Central memory CD8-positive, alpha-beta T cell (primary cell): ENCODE measurements around the gene VIM.
A peak's percentile ranks its signal among the peaks of the same experiment; 100 is the strongest.

Experiments
- ATAC-seq: fragments of 150-1000 bp; cut with Tn5 transposase; replicated peaks from 2 replicates; pipeline ENCODE4 v1.10.0; 2022; ENCODE audit warnings: mild to moderate bottlenecking, moderate FRiP score, moderate number of reproducible peaks; ENCODE audit not compliant: poor library complexity, severe bottlenecking; ENCODE audit errors: extremely low read depth
- DNase-seq, 2 donors: peaks; one replicate each; pipeline ENCODE4 v3.0.0; 2021; ENCODE audit warnings: low spot score in 2 of 2
- H3K27ac Mint-ChIP-seq: one replicate; pipeline ENCODE4 v1.8.0; 2022; ENCODE audit warnings: low read depth, mild to moderate bottlenecking, moderate library complexity, mixed read lengths
- H3K27me3 Mint-ChIP-seq: one replicate; pipeline ENCODE4 v1.8.0; 2022; ENCODE audit warnings: mixed read lengths
- H3K36me3 Mint-ChIP-seq: one replicate; pipeline ENCODE4 v1.8.0; 2022; ENCODE audit warnings: mild to moderate bottlenecking, moderate library complexity, mixed read lengths; ENCODE audit not compliant: insufficient read depth
- H3K4me1 Mint-ChIP-seq: one replicate; pipeline ENCODE4 v1.8.0; 2022; ENCODE audit warnings: mixed read lengths
- H3K4me3 Mint-ChIP-seq: one replicate; pipeline ENCODE4 v1.8.0; 2022; ENCODE audit warnings: mild to moderate bottlenecking, moderate library complexity, mixed read lengths
- H3K9me3 Mint-ChIP-seq: one replicate; pipeline ENCODE4 v1.8.0; 2022; ENCODE audit warnings: mixed read lengths

Gene VIM

DNA sequence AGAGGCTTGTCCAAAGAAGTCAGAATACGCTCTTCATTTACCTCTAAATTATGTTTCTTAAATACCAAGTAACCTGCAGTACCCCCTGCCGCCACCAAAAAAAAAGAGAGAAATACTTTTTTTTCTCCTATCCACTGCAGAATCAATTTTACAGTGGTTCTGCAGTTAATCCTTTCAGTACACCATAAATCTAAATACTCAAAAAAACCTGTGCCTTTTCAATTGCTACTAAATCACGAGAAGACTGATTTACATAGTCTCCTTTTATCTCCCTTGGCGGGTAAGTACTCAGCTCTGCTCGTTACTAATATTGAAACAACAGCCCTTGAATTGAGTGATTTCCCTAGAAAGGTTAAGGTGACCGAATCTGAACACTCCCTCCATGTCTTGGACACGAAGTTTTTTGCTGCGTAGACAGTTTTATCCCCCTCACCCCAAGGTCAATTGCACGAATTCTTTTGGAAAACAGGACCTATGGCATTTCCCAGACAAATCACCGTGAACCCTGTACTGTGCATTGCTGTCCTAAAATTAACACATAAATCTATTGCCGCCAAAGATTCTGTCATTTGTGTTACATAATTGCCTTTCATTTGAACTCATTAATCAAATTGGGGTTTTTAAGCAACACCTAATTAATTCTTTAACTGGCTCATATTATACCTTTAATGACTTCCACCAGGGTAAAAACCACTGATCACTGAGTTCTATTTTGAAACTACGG lies 512 bp upstream of the VIM start:
- H3K4me3 Mint-ChIP-seq: peak overlapping the region; percentile 95
- H3K9me3 Mint-ChIP-seq: no peaks in the 10 kb centered on the region
- H3K36me3 Mint-ChIP-seq: peaks cover 59% of the 10 kb centered on the region
- no peaks in the 10 kb centered on the region for H3K27me3 Mint-ChIP-seq
- DNase-seq (no peak), ATAC-seq (no peak)
- peak overlapping the region; percentile 98 for H3K27ac Mint-ChIP-seq
- peaks cover 67% of the 10 kb centered on the region for H3K4me1 Mint-ChIP-seq

DNA sequence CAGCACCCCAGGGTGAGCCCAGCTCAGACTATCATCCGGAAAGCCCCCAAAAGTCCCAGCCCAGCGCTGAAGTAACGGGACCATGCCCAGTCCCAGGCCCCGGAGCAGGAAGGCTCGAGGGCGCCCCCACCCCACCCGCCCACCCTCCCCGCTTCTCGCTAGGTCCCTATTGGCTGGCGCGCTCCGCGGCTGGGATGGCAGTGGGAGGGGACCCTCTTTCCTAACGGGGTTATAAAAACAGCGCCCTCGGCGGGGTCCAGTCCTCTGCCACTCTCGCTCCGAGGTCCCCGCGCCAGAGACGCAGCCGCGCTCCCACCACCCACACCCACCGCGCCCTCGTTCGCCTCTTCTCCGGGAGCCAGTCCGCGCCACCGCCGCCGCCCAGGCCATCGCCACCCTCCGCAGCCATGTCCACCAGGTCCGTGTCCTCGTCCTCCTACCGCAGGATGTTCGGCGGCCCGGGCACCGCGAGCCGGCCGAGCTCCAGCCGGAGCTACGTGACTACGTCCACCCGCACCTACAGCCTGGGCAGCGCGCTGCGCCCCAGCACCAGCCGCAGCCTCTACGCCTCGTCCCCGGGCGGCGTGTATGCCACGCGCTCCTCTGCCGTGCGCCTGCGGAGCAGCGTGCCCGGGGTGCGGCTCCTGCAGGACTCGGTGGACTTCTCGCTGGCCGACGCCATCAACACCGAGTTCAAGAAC lies 1.1 kb downstream of the VIM start:
- Mint-ChIP-seq H3K9me3 (no peaks in the 10 kb centered on the region), H3K27me3 (no peaks in the 10 kb centered on the region), H3K27ac (peak overlapping the region; percentile 98), H3K4me1 (peaks cover 64% of the 10 kb centered on the region), H3K4me3 (peak overlapping the region; percentile 95), H3K36me3 (peaks cover 73% of the 10 kb centered on the region)
- ATAC-seq (peak; percentile 14), DNase-seq (peak; percentile 71 to 75)

DNA sequence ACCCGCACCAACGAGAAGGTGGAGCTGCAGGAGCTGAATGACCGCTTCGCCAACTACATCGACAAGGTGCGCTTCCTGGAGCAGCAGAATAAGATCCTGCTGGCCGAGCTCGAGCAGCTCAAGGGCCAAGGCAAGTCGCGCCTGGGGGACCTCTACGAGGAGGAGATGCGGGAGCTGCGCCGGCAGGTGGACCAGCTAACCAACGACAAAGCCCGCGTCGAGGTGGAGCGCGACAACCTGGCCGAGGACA lies 1.6 kb downstream of the VIM start:
- peak overlapping the region; percentile 95 for H3K4me3 Mint-ChIP-seq
- peaks cover 68% of the 10 kb centered on the region for H3K4me1 Mint-ChIP-seq
- peak overlapping the region; percentile 98 for H3K27ac Mint-ChIP-seq
- ATAC-seq: no peak
- peaks cover 76% of the 10 kb centered on the region for H3K36me3 Mint-ChIP-seq
- no peaks in the 10 kb centered on the region for H3K27me3 Mint-ChIP-seq
- no peaks in the 10 kb centered on the region for H3K9me3 Mint-ChIP-seq
- no peak for DNase-seq

DNA sequence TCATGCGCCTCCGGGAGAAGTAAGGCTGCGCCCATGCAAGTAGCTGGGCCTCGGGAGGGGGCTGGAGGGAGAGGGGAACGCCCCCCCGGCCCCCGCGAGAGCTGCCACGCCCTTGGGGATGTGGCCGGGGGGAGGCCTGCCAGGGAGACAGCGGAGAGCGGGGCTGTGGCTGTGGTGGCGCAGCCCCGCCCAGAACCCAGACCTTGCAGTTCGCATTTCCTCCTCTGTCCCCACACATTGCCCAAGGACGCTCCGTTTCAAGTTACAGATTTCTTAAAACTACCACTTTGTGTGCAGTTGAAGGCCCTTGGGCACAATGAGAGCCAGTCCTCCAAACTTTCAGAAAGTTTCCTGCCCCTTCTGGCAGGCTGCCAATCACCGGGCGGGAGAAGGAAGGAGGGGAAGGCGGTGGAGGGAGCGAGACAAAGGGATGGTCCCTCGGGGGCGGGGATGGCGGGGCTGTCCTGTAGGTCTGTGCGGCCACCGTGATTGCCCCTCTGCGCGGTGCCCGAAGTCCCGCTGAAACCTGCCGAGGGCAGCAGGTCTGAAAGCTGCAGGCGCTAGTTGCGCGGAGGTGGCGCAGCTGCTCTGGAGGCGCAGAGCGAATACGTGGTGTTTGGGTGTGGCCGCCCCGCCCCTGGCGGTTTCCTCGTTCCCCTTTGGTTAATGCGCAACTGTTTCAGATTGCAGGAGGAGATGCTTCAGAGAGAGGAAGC lies 2.1 kb downstream of the VIM start:
- Mint-ChIP-seq H3K36me3 (peaks cover 81% of the 10 kb centered on the region), H3K27ac (peak overlapping the region; percentile 98), H3K9me3 (no peaks in the 10 kb centered on the region), H3K27me3 (no peaks in the 10 kb centered on the region), H3K4me3 (peak overlapping the region; percentile 95), H3K4me1 (peaks cover 73% of the 10 kb centered on the region)
- DNase-seq (peak; percentile 85 to 93), ATAC-seq (peak; percentile 61)

- Mint-ChIP-seq H3K27me3 (no peaks in the 10 kb centered on the region), H3K9me3 (no peaks in the 10 kb centered on the region), H3K4me1 (peaks cover 79% of the 10 kb centered on the region), H3K27ac (peak overlapping the region; percentile 98), H3K4me3 (peak overlapping the region; percentile 95), H3K36me3 (peaks cover 96% of the 10 kb centered on the region)
- no peak for DNase-seq
- ATAC-seq: no peak
These were observed 3.7 kb downstream of the VIM start for GRCh38 chr10:17231788-17232187.

DNA sequence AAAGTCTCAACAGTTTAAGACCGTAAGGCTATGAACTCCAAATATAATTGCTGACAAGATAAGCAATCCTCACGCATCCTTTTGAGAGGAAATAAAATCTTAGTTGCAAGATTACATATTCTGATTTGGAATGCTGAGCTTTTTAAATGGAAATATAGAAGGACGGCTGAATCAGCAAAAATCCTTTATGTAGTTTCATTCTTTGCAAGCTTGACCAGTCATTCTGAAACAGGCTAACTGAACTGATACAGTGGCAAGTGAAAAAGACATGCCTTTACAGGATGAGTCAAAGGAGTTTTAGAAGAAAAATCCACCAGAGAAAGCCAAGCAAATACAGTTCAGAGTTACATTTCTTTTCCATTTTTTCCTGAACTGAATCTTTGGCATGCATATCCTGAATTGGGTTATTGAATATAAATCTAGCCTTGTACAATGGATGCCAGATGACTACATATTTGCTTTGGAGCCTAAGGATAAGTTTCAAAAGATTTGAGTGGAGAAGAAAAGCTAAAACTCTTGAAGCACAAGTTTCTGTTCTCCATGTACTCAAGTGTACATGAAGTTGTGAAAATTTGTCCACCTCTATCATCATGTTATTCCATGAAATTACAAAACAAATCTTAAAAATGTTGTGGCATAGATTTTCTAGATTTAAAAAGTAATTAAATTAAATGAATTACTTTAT lies 4.4 kb downstream of the VIM start:
- H3K27ac Mint-ChIP-seq: peak overlapping the region; percentile 98
- H3K9me3 Mint-ChIP-seq: no peaks in the 10 kb centered on the region
- peaks cover 97% of the 10 kb centered on the region for H3K36me3 Mint-ChIP-seq
- no peaks in the 10 kb centered on the region for H3K27me3 Mint-ChIP-seq
- no peak for DNase-seq
- H3K4me3 Mint-ChIP-seq: peak overlapping the region; percentile 95
- H3K4me1 Mint-ChIP-seq: peaks cover 74% of the 10 kb centered on the region
- no peak for ATAC-seq

- Mint-ChIP-seq H3K36me3 (peaks cover 95% of the 10 kb centered on the region), H3K9me3 (no peaks in the 10 kb centered on the region), H3K27me3 (no peaks in the 10 kb centered on the region), H3K4me1 (peaks cover 65% of the 10 kb centered on the region), H3K27ac (peak overlapping the region; percentile 89), H3K4me3 (no peak overlapping the region)
- ATAC-seq (no peak), DNase-seq (no peak)
These were observed 5.4 kb downstream of the VIM start for GRCh38 chr10:17233286-17233991.

DNA sequence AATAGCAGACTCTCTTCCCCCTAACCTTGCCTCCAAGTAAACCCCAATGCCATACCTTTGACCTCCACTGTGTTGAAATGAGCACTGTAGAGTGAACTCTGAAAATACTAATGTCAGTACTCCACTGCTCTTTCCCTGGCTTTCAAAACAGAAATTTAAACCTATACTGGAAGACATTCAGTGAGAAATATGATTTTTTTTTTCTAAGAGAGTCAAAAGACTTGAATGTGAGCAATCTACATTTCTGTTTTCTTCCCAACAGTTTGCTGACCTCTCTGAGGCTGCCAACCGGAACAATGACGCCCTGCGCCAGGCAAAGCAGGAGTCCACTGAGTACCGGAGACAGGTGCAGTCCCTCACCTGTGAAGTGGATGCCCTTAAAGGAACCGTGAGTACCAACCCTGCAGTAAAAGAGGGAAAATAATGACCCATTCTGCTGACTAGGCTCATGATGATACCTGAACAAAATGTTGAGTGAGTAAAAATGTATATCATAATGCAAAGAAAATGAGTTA lies 6.4 kb downstream of the VIM start:
- Mint-ChIP-seq H3K36me3 (peaks cover 93% of the 10 kb centered on the region), H3K9me3 (no peaks in the 10 kb centered on the region), H3K27ac (peak overlapping the region; percentile 89), H3K4me1 (peaks cover 54% of the 10 kb centered on the region), H3K4me3 (peak overlapping the region; percentile 62), H3K27me3 (no peaks in the 10 kb centered on the region)
- no peak for ATAC-seq
- DNase-seq: no peak

DNA sequence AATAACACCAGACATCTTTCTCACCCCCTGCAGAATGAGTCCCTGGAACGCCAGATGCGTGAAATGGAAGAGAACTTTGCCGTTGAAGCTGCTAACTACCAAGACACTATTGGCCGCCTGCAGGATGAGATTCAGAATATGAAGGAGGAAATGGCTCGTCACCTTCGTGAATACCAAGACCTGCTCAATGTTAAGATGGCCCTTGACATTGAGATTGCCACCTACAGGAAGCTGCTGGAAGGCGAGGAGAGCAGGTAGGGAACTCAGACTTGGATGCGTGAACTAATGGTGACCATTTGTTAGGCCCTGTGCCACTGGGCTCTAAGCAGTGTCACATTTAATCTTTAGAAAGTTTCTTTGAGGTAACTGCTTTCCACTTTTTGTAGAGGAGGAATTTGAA lies 7.1 kb downstream of the VIM start:
- DNase-seq: no peak
- peak overlapping the region; percentile 89 for H3K27ac Mint-ChIP-seq
- no peaks in the 10 kb centered on the region for H3K9me3 Mint-ChIP-seq
- peaks cover 48% of the 10 kb centered on the region for H3K4me1 Mint-ChIP-seq
- H3K27me3 Mint-ChIP-seq: no peaks in the 10 kb centered on the region
- peaks cover 91% of the 10 kb centered on the region for H3K36me3 Mint-ChIP-seq
- H3K4me3 Mint-ChIP-seq: no peak overlapping the region
- ATAC-seq: no peak

- Mint-ChIP-seq H3K27me3 (no peaks in the 10 kb centered on the region), H3K27ac (peak overlapping the region; percentile 89), H3K36me3 (peaks cover 76% of the 10 kb centered on the region), H3K9me3 (no peaks in the 10 kb centered on the region), H3K4me1 (peaks cover 34% of the 10 kb centered on the region), H3K4me3 (peak overlapping the region; percentile 23)
- no peak for ATAC-seq
- no peak for DNase-seq
These were observed 8.6 kb downstream of the VIM start for GRCh38 chr10:17236468-17237148.

DNA sequence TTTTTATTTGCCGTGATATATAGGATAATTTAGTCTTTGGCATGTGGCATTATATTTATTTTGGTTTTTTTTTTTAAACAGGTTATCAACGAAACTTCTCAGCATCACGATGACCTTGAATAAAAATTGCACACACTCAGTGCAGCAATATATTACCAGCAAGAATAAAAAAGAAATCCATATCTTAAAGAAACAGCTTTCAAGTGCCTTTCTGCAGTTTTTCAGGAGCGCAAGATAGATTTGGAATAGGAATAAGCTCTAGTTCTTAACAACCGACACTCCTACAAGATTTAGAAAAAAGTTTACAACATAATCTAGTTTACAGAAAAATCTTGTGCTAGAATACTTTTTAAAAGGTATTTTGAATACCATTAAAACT lies 9.1 kb downstream of the VIM start:
- H3K27ac Mint-ChIP-seq: peak overlapping the region; percentile 89
- no peak for ATAC-seq
- no peak overlapping the region for H3K4me3 Mint-ChIP-seq
- no peaks in the 10 kb centered on the region for H3K27me3 Mint-ChIP-seq
- peaks cover 71% of the 10 kb centered on the region for H3K36me3 Mint-ChIP-seq
- H3K4me1 Mint-ChIP-seq: peaks cover 33% of the 10 kb centered on the region
- H3K9me3 Mint-ChIP-seq: no peaks in the 10 kb centered on the region
- no peak for DNase-seq
